RWPE1 (cell line): ENCODE results near the gene GPR156.
"Not testable (repeated sequence)": the region's sequence is repeated elsewhere in the genome, so short reads cannot be mapped to it uniquely, and the experiment has no call there.

Experiments
- CTCF ChIA-PET: fragments of 350-600 bp; sonication (Branson Sonifier 250); formaldehyde crosslinking; extraction: SDS; loops from one replicate; lab custom pipeline; 2021; lab: Yijun Ruan, JAX
- POLR2A ChIA-PET: fragments of 400-600 bp; formaldehyde crosslinking; extraction: SDS; loops from one replicate; lab custom pipeline; 2020; ENCODE audit warnings: antibody characterized with exemption; ENCODE audit not compliant: low non-redundant PET; lab: Yijun Ruan, JAX
- DNase-seq: peaks from one replicate; pipeline ENCODE4 v3.0.0; 2012; ENCODE audit warnings: low spot score
- H3K27ac ChIP-seq: fragments of 450-650 bp; 2 replicates; pipeline ENCODE4 v1.5.1; 2017
- CTCF ChIP-seq: fragments of 450-650 bp; conservative IDR thresholded peaks from 2 replicates; pipeline ENCODE4 v1.5.1; 2017; ENCODE audit warnings: low read depth, mild to moderate bottlenecking

GPR156 gene

DNA sequence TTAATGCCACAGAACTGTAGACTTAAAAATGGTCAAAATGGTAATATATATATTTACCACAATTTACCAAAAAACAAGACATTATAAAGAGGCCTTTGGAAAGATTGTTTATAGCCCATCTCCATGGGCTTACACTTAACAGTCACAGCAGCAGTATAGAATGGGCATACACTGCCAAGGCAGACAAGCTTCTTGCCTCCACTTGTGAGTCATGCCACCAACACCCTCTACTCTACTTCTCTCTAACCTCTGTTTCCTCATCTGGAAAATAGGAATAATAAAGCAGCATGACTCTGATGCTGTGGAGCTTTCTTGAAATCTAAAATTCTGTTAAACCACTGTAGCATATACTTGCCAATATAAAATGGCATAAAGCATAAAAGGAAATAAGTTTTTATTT, 14.4 kb upstream of the GPR156 start:
- TF ChIP-seq CTCF: no peak
- no peak overlapping the region for H3K27ac ChIP-seq
- DNase-seq: no peak
- CTCF ChIA-PET: no interaction called here
- POLR2A ChIA-PET: no interaction called here

GRCh38 chr3:120298996-120299395, 14.0 kb upstream of the GPR156 start:
- no peak for DNase-seq
- ChIA-PET CTCF (no interaction called here), POLR2A (no interaction called here)
- TF ChIP-seq CTCF: no peak
- H3K27ac ChIP-seq: no peak overlapping the region

DNA sequence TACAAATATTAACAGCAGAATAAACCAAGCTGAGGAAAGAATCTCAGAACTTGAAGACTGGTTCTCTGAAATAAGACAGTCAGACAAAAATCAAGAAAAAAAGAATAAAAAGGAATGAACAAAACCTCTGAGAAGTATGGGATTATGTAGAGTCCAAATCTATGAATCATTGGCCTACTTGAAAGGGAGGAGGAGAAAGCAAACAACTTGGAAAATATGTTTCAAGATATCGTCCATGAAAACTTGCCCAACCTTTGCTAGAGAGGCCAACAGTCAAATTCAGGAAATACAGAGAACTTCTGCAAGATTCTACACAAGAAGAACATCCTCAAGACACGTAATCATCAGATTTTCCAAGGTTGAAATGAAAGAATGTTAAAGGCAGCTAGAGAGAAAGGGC, 6.5 kb upstream of the GPR156 start:
- DNase-seq, CTCF ChIA-PET, H3K27ac ChIP-seq, POLR2A ChIA-PET: not testable (repeated sequence)

- CTCF ChIA-PET: interaction anchor here (0.6 kb wide), 1 partner anchor 12 kb away, joined by 3 read pairs; no protein-coding TSS in a partner anchor
- DNase-seq: no peak
Observed at GRCh38 chr3:120289636-120290035, 4.6 kb upstream of the GPR156 start.

GRCh38 chr3:120286465-120286864, 1.4 kb upstream of the GPR156 start:
- TF ChIP-seq CTCF: no peak
- no peak overlapping the region for H3K27ac ChIP-seq
- CTCF ChIA-PET: interaction anchor here (0.6 kb wide), 1 partner anchor 27 kb away, joined by 3 read pairs; no protein-coding TSS in a partner anchor
- no peak for DNase-seq
- POLR2A ChIA-PET: no interaction called here

More at GRCh38 chr3:120289636-120290035, 4.6 kb upstream of the GPR156 start:
- no peak for TF ChIP-seq CTCF
- POLR2A ChIA-PET: no interaction called here
- no peak overlapping the region for H3K27ac ChIP-seq

DNA sequence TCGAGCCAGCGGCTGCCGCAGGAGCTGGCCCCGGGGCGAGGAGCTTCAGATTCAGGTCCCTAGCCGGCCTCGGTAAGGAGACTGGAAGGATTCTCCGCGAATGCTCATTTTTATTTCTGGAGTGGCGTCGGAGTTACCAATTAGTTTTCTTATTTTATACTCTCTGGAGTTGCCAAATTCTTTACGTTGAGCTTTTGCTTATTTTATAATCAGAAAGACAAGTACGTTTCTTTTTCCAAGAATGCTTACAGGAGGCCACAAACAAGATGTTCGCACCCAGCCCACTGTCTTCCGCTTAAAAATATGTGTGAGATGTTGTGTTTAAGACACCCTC, 453 bp upstream of the GPR156 start:
- no peak for DNase-seq
- H3K27ac ChIP-seq: no peak overlapping the region
- no peak for TF ChIP-seq CTCF
- ChIA-PET CTCF (no interaction called here), POLR2A (interaction anchor here (0.6 kb wide), 1 partner anchor 23 kb away, joined by 3 read pairs; no protein-coding TSS in a partner anchor)

GRCh38 chr3:120281261-120281660, 3.8 kb downstream of the GPR156 start:
- POLR2A ChIA-PET: no interaction called here
- DNase-seq: no peak
- no peak for TF ChIP-seq CTCF
- CTCF ChIA-PET: interaction anchor here (0.7 kb wide), 1 partner anchor 47 kb away, joined by 4 read pairs; no protein-coding TSS in a partner anchor
- H3K27ac ChIP-seq: no peak overlapping the region
